Kidney (tissue), 14 donors: ENCODE results near the gene C1R. TPM values are rescaled to one million over a fixed set of nuclear protein-coding genes. Genes with fewer than 3 reads are reported as not detected.

ENCODE experiments used
- DNase-seq, 5 donors: peaks; one replicate each; pipeline ENCODE4 v3.0.0-alpha.2; 2013 to 2020
- FAIRE-seq: peaks from 2 replicates; lab custom pipeline; 2012; peaks lifted over from hg19 to GRCh38; lab: Jason Lieb, UNC
- H3K27ac ChIP-seq, 2 donors: one replicate each; pipeline ENCODE4 v1.7.0; 2013; ENCODE audit warnings: low read depth in 2 of 2, low read length in 2 of 2, inconsistent platforms in 1 of 2
- H3K27me3 ChIP-seq: one replicate; pipeline ENCODE4 v1.7.1; 2013; ENCODE audit warnings: low read length, inconsistent platforms; ENCODE audit not compliant: control insufficient read depth, insufficient read depth
- H3K36me3 ChIP-seq, 3 donors: one replicate each; pipeline versions ENCODE4 v1.7.0 to v1.7.1; 2013; ENCODE audit warnings: low read length in 3 of 3, control low read depth in 1 of 3, inconsistent platforms in 1 of 3; ENCODE audit not compliant: insufficient read depth in 3 of 3, control insufficient read depth in 2 of 3
- H3K4me1 ChIP-seq, 3 donors: one replicate each; pipeline versions ENCODE4 v1.7.0 to v1.7.1; 2013; ENCODE audit warnings: low read length in 3 of 3, inconsistent platforms in 1 of 3, low read depth in 1 of 3; ENCODE audit not compliant: control insufficient read depth in 2 of 3, insufficient read depth in 2 of 3
- H3K4me3 ChIP-seq, 3 donors: one replicate each; pipeline versions ENCODE4 v1.7.0 to v1.8.1; 2013; ENCODE audit warnings: low read length in 3 of 3, control low read depth in 1 of 3, inconsistent platforms in 1 of 3
- H3K9ac ChIP-seq, 3 donors: one replicate each; pipeline versions ENCODE4 v1.7.0 to v1.7.1; 2013; ENCODE audit warnings: low read length in 3 of 3, control low read depth in 1 of 3, inconsistent platforms in 1 of 3
- H3K9me3 ChIP-seq, 3 donors: one replicate each; pipeline versions ENCODE4 v1.7.0 to v1.7.1; 2013; ENCODE audit warnings: low read length in 3 of 3, control low read depth in 1 of 3, inconsistent platforms in 1 of 3; ENCODE audit not compliant: control insufficient read depth in 2 of 3, insufficient read depth in 1 of 3
- CTCF ChIP-seq: IDR thresholded peaks from 3 replicates; pipeline ENCODE4 v1.5.1; 2012; ENCODE audit warnings: mild to moderate bottlenecking, moderate library complexity, borderline replicate concordance; ENCODE audit not compliant: insufficient read depth; ENCODE audit errors: extremely low read depth
- intact Hi-C: fragments of 100-400 bp; cut with DNase I; formaldehyde crosslinking; loops from one replicate; pipeline ENCODE4 v1.11.1; 2022
- polyA plus RNA-seq: library from polyadenylated mRNA; stranded (reverse); fragments of 350-450 nt; fragmentation: Illumina TruSeq; extraction: RNeasy Lipid Tissue Mini Kit (QIAGEN cat#74804); gene quantifications from one replicate; pipeline ENCODE4 v1.2.3, GENCODE V29; 2014; ENCODE audit warnings: low read depth, low replicate concordance; ENCODE audit not compliant: insufficient read depth
- total RNA-seq: library from RNA; stranded (reverse); fragmentation: NEBNext Ultra II Directional; extraction: Animal tissue kit (Norgen Biotek cat#: 25700); gene quantifications from one replicate; pipeline ENCODE4 v1.2.1, GENCODE V29; 2021
- donor health status: control.
- donor health status: control.
- donor health status: control.
- donor health status: control.
- donor health status: control.
- donor health status: DM: yes; HTN: yes; CAD: no.
- donor health status: Normal renal cell carcinoma (clear cell type).

The C1R gene
- total and polyA plus RNA-seq, 2 donors from 2014 or later: 183 to 514 TPM

GRCh38 chr12:7083125-7083524, 9.1 kb downstream of the C1R start:
- intact Hi-C loops: no loop called here

GRCh38 chr12:7081037-7081436, 11.2 kb downstream of the C1R start:
- no peak overlapping the region for H3K27ac ChIP-seq
- intact Hi-C loops: no loop called here
- H3K36me3 ChIP-seq: peaks cover 0 to 15% (median 11%) of the 10 kb centered on the region in 3 donors
- H3K27me3 ChIP-seq: no peaks in the 10 kb centered on the region
- no peak for TF ChIP-seq CTCF
- FAIRE-seq: no peak
- H3K9ac ChIP-seq: no peak overlapping the region
- DNase-seq: no peak
- no peak overlapping the region for H3K4me3 ChIP-seq
- H3K4me1 ChIP-seq: no peaks in the 10 kb centered on the region
- peaks cover 0 to 7% (median 0%) of the 10 kb centered on the region in 3 donors for H3K9me3 ChIP-seq

More at GRCh38 chr12:7083125-7083524, 9.1 kb downstream of the C1R start:
- H3K9me3 ChIP-seq: peaks cover 0 to 7% (median 0%) of the 10 kb centered on the region in 3 donors
- H3K27me3 ChIP-seq: no peaks in the 10 kb centered on the region
- H3K4me3 ChIP-seq: no peak overlapping the region
- H3K27ac ChIP-seq: peak overlapping the region in 1 of 2 donors; percentile 20
- no peak for DNase-seq
- TF ChIP-seq CTCF: no peak
- no peak overlapping the region for H3K9ac ChIP-seq
- FAIRE-seq: no peak
- H3K4me1 ChIP-seq: no peaks in the 10 kb centered on the region
- peaks cover 0 to 15% (median 11%) of the 10 kb centered on the region in 3 donors for H3K36me3 ChIP-seq

GRCh38 chr12:7079826-7080125, 12.5 kb downstream of the C1R start:
- intact Hi-C loops: no loop called here
- Histone ChIP-seq H3K9me3 (peaks cover 0 to 4% (median 0%) of the 10 kb centered on the region in 3 donors), H3K36me3 (peaks cover 0 to 9% (median 8%) of the 10 kb centered on the region in 3 donors), H3K4me1 (no peaks in the 10 kb centered on the region), H3K4me3 (no peak overlapping the region), H3K27me3 (no peaks in the 10 kb centered on the region), H3K9ac (no peak overlapping the region), H3K27ac (no peak overlapping the region)
- no peak for DNase-seq
- TF ChIP-seq CTCF: no peak
- peak; percentile 21 for FAIRE-seq

- Histone ChIP-seq H3K4me1 (no peaks in the 10 kb centered on the region), H3K9me3 (peaks cover 0 to 2% (median 0%) of the 10 kb centered on the region in 3 donors), H3K9ac (no peak overlapping the region), H3K27me3 (no peaks in the 10 kb centered on the region), H3K36me3 (peaks cover 0 to 2% (median 2%) of the 10 kb centered on the region in 3 donors), H3K27ac (no peak overlapping the region), H3K4me3 (no peak overlapping the region)
- intact Hi-C loops: no loop called here
- no peak for TF ChIP-seq CTCF
- DNase-seq (no peak), FAIRE-seq (no peak)
Measured at GRCh38 chr12:7078163-7078562, 14.1 kb downstream of the C1R start.
